Neural progenitor cell (in vitro differentiated cells): ENCODE data around the gene CHDH. TPM values are rescaled to one million over a fixed set of nuclear protein-coding genes. Genes with fewer than 3 reads are reported as not detected.

Experiments
- DNase-seq: peaks from one replicate; pipeline ENCODE4 v3.0.0-alpha.2; 2016; ENCODE audit warnings: low spot score
- H2AFZ ChIP-seq: fragments of 200-600 bp; sonication (generic); replicated peaks from 2 replicates; pipeline ENCODE4 v1.6.1; 2016; ENCODE audit warnings: antibody characterized with exemption
- H3F3A ChIP-seq: fragments of 200-600 bp; sonication (generic); 2 replicates; pipeline ENCODE4 v1.6.1; 2016; ENCODE audit warnings: antibody characterized with exemption, low read depth
- H3K27ac ChIP-seq: fragments of 200-600 bp; sonication (generic); 2 replicates; pipeline ENCODE4 v1.5.1; 2016; ENCODE audit warnings: mild to moderate bottlenecking
- H3K27me3 ChIP-seq: fragments of 200-600 bp; sonication (generic); 2 replicates; pipeline ENCODE4 v1.6.1; 2016; ENCODE audit warnings: mild to moderate bottlenecking, moderate library complexity
- H3K36me3 ChIP-seq: fragments of 200-600 bp; sonication (generic); 2 replicates; pipeline ENCODE4 v1.5.1; 2016
- H3K4me1 ChIP-seq: fragments of 200-600 bp; sonication (generic); 2 replicates; pipeline ENCODE4 v1.6.1; 2016; ENCODE audit warnings: mixed run types
- H3K4me2 ChIP-seq: fragments of 200-600 bp; sonication (generic); 2 replicates; pipeline ENCODE4 v1.6.1; 2016
- H3K4me3 ChIP-seq: fragments of 200-600 bp; sonication (generic); 2 replicates; pipeline ENCODE4 v1.5.1; 2016
- H3K79me2 ChIP-seq: fragments of 200-600 bp; sonication (generic); 2 replicates; pipeline ENCODE4 v1.6.1; 2016; ENCODE audit warnings: low read depth
- H3K9ac ChIP-seq: fragments of 200-600 bp; sonication (generic); 2 replicates; pipeline ENCODE4 v1.6.1; 2016
- H3K9me3 ChIP-seq: fragments of 200-600 bp; sonication (generic); 2 replicates; pipeline ENCODE4 v1.5.1; 2016; ENCODE audit warnings: low read depth
- H4K20me1 ChIP-seq: fragments of 200-600 bp; sonication (generic); 2 replicates; pipeline ENCODE4 v1.6.1; 2016; ENCODE audit warnings: low read depth
- H3K27ac Mint-ChIP-seq: 3 replicates; pipeline ENCODE4 v1.8.0; 2021; ENCODE audit warnings: mixed read lengths
- H3K27me3 Mint-ChIP-seq: 2 replicates; pipeline ENCODE4 v1.8.0; 2022; ENCODE audit warnings: low read depth, mild to moderate bottlenecking, inconsistent platforms, moderate library complexity, mixed read lengths; ENCODE audit not compliant: insufficient read depth
- H3K36me3 Mint-ChIP-seq: 3 replicates; pipeline ENCODE4 v1.8.0; 2021; ENCODE audit warnings: mixed read lengths
- H3K4me1 Mint-ChIP-seq: 3 replicates; pipeline ENCODE4 v1.8.0; 2021; ENCODE audit warnings: mixed read lengths
- H3K4me3 Mint-ChIP-seq: 3 replicates; pipeline ENCODE4 v1.8.0; 2021; ENCODE audit warnings: mild to moderate bottlenecking, moderate library complexity, mixed read lengths
- H3K9me3 Mint-ChIP-seq: 3 replicates; pipeline ENCODE4 v1.8.0; 2020; ENCODE audit warnings: mixed read lengths
- EZH2 ChIP-seq: fragments of 200-600 bp; sonication (generic); IDR thresholded peaks from 2 replicates; pipeline ENCODE4 v1.6.1; 2017; ENCODE audit warnings: antibody characterized with exemption, mild to moderate bottlenecking, moderate library complexity
- EZH2phosphoT487 ChIP-seq: fragments of 200-600 bp; sonication (generic); IDR thresholded peaks from 2 replicates; pipeline ENCODE4 v1.6.1; 2017; ENCODE audit warnings: antibody characterized with exemption
- total RNA-seq: library from RNA; depleted of rRNA; stranded (reverse); fragments of >200 nt; gene quantifications from 2 replicates; pipeline ENCODE4 v1.2.3, GENCODE V29; 2015; ENCODE audit warnings: low replicate concordance
- TF ChIP-seq, protein P1 (sequence below): fragments of 200-600 bp; sonication (generic); IDR thresholded peaks from 2 replicates; pipeline ENCODE4 v1.5.1; 2017; ENCODE audit warnings: antibody characterized with exemption, mild to moderate bottlenecking

The CHDH gene
- total RNA-seq, 1 donor from 2014 or later: 1.5 TPM

DNA sequence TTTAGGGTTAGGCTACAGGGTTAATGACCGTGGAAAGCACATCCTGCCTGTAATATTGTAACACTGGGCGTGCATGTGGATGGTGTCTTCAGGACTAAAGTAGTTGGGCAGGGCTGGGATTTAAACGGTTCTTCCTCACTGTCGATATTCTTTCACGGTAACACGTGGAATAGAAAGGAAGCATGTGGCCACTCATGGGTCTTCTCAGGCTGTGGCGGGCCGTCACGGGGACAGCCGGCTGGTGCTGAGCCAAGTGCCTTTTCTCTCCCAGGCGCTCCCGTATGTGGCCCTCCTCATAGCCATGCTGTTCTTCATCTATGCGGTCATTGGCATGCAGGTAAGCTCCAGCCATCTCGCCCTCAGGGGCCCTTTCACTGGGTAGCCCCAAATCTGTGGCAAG is 73.7 kb downstream of the CHDH start:
- no peak overlapping the region for H3K27ac Mint-ChIP-seq
- Histone ChIP-seq H2AFZ (no peak overlapping the region), H3K4me3 (no peak overlapping the region), H3K79me2 (no peaks in the 10 kb centered on the region), H3K4me2 (no peak overlapping the region), H4K20me1 (no peaks in the 10 kb centered on the region), H3F3A (no peaks in the 10 kb centered on the region), H3K36me3 (no peaks in the 10 kb centered on the region), H3K4me1 (peaks cover 41% of the 10 kb centered on the region), H3K9ac (no peak overlapping the region), H3K27me3 (no peaks in the 10 kb centered on the region), H3K27ac (no peak overlapping the region), H3K9me3 (no peaks in the 10 kb centered on the region)
- no peak for DNase-seq
- peaks cover 48% of the 10 kb centered on the region for H3K4me1 Mint-ChIP-seq
- H3K27me3 Mint-ChIP-seq: peaks cover 8% of the 10 kb centered on the region
- peak overlapping the region; percentile 12 for H3K4me3 Mint-ChIP-seq
- H3K9me3 Mint-ChIP-seq: no peaks in the 10 kb centered on the region
- no peaks in the 10 kb centered on the region for H3K36me3 Mint-ChIP-seq
- TF ChIP-seq EZH2phosphoT487: no peak
- no peak for TF ChIP-seq EZH2
- TF ChIP-seq, protein P1, sequence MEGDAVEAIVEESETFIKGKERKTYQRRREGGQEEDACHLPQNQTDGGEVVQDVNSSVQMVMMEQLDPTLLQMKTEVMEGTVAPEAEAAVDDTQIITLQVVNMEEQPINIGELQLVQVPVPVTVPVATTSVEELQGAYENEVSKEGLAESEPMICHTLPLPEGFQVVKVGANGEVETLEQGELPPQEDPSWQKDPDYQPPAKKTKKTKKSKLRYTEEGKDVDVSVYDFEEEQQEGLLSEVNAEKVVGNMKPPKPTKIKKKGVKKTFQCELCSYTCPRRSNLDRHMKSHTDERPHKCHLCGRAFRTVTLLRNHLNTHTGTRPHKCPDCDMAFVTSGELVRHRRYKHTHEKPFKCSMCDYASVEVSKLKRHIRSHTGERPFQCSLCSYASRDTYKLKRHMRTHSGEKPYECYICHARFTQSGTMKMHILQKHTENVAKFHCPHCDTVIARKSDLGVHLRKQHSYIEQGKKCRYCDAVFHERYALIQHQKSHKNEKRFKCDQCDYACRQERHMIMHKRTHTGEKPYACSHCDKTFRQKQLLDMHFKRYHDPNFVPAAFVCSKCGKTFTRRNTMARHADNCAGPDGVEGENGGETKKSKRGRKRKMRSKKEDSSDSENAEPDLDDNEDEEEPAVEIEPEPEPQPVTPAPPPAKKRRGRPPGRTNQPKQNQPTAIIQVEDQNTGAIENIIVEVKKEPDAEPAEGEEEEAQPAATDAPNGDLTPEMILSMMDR: no peak

DNA sequence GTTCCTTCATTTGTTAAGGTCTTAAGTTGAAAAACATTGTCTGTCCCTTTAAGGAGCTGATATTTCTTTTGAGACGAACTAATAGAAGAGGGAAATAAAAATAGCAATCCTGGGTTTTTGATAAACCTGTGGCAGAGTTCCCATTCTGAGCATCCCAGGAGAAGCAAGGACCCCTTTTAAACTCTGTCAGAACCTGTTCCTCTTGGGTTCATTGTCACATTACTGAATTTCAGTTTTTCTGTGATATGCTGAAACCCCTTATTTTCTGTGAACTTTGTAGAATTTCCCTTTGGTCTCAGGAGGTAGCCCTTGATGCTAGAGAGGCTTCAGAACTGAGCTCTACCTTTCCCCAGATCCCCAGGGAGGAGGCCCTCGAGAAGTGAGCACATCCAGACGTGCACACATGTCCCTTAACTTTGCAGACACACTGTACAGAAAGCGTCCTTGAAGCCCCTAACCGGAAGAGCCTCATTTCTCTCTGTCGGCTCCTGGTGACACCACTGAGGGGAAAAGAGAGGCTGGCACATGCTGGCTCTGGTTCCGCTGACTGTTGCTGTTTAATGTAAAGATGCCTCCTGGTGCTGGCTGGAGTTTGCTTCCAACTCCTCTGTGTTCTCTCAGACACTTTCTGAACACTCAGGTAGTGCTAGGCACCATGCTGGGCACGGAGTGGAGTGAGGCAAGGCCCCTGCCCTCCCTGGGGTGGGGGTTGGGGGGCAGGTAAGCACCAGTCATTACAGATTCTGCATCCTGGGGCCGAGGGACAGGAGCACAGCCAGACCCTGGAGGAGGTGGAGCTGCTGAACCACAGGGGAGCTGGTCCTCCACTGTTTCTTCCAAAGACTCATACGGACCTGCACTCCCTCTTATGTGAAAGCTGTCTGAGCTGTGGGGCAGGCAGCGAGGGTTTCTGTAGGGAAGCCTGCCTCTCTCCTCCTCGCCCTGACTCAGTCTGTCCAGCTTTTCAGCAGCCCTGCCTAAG is 77.5 kb downstream of the CHDH start:
- Mint-ChIP-seq H3K4me3 (no peak overlapping the region), H3K27me3 (peaks cover 5% of the 10 kb centered on the region), H3K4me1 (peaks cover 27% of the 10 kb centered on the region), H3K36me3 (no peaks in the 10 kb centered on the region), H3K9me3 (no peaks in the 10 kb centered on the region), H3K27ac (no peak overlapping the region)
- no peak overlapping the region for H3K4me3 ChIP-seq
- H3F3A ChIP-seq: no peaks in the 10 kb centered on the region
- H3K79me2 ChIP-seq: no peaks in the 10 kb centered on the region
- peak overlapping the region; percentile 5 for H3K4me2 ChIP-seq
- no peak overlapping the region for H3K27ac ChIP-seq
- H3K9ac ChIP-seq: no peak overlapping the region
- peak; percentile 20 for DNase-seq
- H4K20me1 ChIP-seq: no peaks in the 10 kb centered on the region
- H3K36me3 ChIP-seq: no peaks in the 10 kb centered on the region
- H3K4me1 ChIP-seq: peaks cover 25% of the 10 kb centered on the region
- H3K27me3 ChIP-seq: no peaks in the 10 kb centered on the region
- no peak for TF ChIP-seq EZH2
- TF ChIP-seq, protein P1: no peak
- H3K9me3 ChIP-seq: no peaks in the 10 kb centered on the region
- peak overlapping the region; percentile 13 for H2AFZ ChIP-seq

DNA sequence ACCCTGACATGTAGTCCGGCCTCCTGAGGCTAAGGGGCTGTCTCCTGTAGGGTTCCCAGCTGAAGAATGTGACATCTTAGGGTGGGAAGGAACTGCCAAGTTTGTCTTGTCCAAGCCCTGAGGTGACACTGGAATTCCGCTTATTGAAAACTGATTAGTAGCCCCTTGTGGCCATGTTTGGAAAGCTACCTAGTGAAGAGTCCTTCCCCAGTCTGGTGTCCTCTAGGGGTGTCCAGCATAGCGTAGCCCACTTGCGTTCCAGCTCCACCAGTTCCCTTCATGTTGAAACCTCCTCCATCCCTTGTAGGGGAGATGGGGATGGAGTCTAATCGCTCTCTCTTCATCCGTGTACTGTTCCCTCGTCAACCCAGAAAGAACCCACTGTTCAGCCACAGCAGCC is 79.5 kb downstream of the CHDH start:
- no peak overlapping the region for H3K27ac Mint-ChIP-seq
- no peak for TF ChIP-seq EZH2
- TF ChIP-seq, protein P1: peak; percentile 19
- H3K4me3 ChIP-seq: no peak overlapping the region
- H2AFZ ChIP-seq: no peak overlapping the region
- no peaks in the 10 kb centered on the region for H3K9me3 ChIP-seq
- H3K27me3 ChIP-seq: no peaks in the 10 kb centered on the region
- H3K4me1 Mint-ChIP-seq: peaks cover 20% of the 10 kb centered on the region
- H3K79me2 ChIP-seq: no peaks in the 10 kb centered on the region
- no peaks in the 10 kb centered on the region for H3K36me3 ChIP-seq
- no peaks in the 10 kb centered on the region for H3F3A ChIP-seq
- no peaks in the 10 kb centered on the region for H3K36me3 Mint-ChIP-seq
- no peak overlapping the region for H3K4me3 Mint-ChIP-seq
- DNase-seq: peak; percentile 13
- peaks cover 14% of the 10 kb centered on the region for H3K4me1 ChIP-seq
- no peak overlapping the region for H3K9ac ChIP-seq
- H3K27ac ChIP-seq: no peak overlapping the region
- H3K4me2 ChIP-seq: no peak overlapping the region
- H3K9me3 Mint-ChIP-seq: no peaks in the 10 kb centered on the region
- H3K27me3 Mint-ChIP-seq: peaks cover 5% of the 10 kb centered on the region
- no peaks in the 10 kb centered on the region for H4K20me1 ChIP-seq
